Upper lobe of left lung (tissue), 6 donors: ENCODE results near the gene DPYD. TPM values are rescaled to one million over a fixed set of nuclear protein-coding genes. Genes with fewer than 3 reads are reported as not detected.

Source experiments
- ATAC-seq, 2 donors: fragments of 200-7000 bp; cut with Tn5 transposase; one replicate each; pipeline ENCODE4 v1.9.1; 2022; ENCODE audit warnings: mild to moderate bottlenecking in 2 of 2, moderate library complexity in 2 of 2; ENCODE audit not compliant: low FRiP score in 2 of 2
- DNase-seq, 2 donors: peaks; one replicate each; pipeline ENCODE4 v3.0.0-alpha.2; 2019 to 2020
- H3K27ac ChIP-seq, 4 donors: fragments of 200-600 bp; sonication (generic); one replicate each; pipeline ENCODE4 v1.5.1; 2016 to 2019
- H3K27me3 ChIP-seq, 4 donors: fragments of 200-600 bp; sonication (generic); one replicate each; pipeline ENCODE4 v1.5.1; 2017 to 2019
- H3K36me3 ChIP-seq, 4 donors: fragments of 200-600 bp; sonication (generic); one replicate each; pipeline ENCODE4 v1.5.1; 2016 to 2019
- H3K4me1 ChIP-seq, 4 donors: fragments of 200-600 bp; sonication (generic); one replicate each; pipeline ENCODE4 v1.5.1; 2018 to 2019
- H3K4me3 ChIP-seq, 4 donors: fragments of 200-600 bp; sonication (generic); one replicate each; pipeline ENCODE4 v1.5.1; 2017 to 2019; ENCODE audit warnings: mild to moderate bottlenecking in 2 of 4, moderate library complexity in 1 of 4
- H3K9me3 ChIP-seq, 4 donors: fragments of 200-600 bp; sonication (generic); one replicate each; pipeline ENCODE4 v1.5.1; 2018 to 2019
- EP300 ChIP-seq, 4 donors: sonication (generic); formaldehyde crosslinking; IDR thresholded peaks; one replicate each; pipeline ENCODE4 v1.5.1; 2017; ENCODE audit warnings: antibody characterized with exemption in 4 of 4, control low read depth in 2 of 4
- POLR2A ChIP-seq, 4 donors: fragments of 450-650 bp; IDR thresholded peaks; one replicate each; pipeline ENCODE4 v1.5.1; 2016 to 2017; ENCODE audit warnings: antibody characterized with exemption in 4 of 4, mild to moderate bottlenecking in 2 of 4
- POLR2AphosphoS5 ChIP-seq, 2 donors: sonication (generic); formaldehyde crosslinking; IDR thresholded peaks; one replicate each; pipeline ENCODE4 v1.5.1; 2017; ENCODE audit warnings: antibody characterized with exemption in 2 of 2
- WGBS, 2 donors: methylation state at CpG; one replicate each; pipeline ENCODE4 v1.1.5; 2017 to 2018; 5-methylcytosine and 5-hydroxymethylcytosine counted together
- total RNA-seq, 6 donors: library from RNA; depleted of rRNA in 4 of 6; stranded (reverse); fragments of >200 nt in 4 of 6; gene quantifications; one replicate each; pipeline versions ENCODE4 v1.1.0 to v1.2.1, GENCODE V29; 2016 to 2021
- TF ChIP-seq, protein P1 (sequence below), 6 experiments: fragments of 450-650 bp in 4 of 6; fragments of 200-600 bp in 2 of 6; sonication (generic) in 2 of 6; IDR thresholded peaks; one replicate each; pipeline ENCODE4 v1.5.1; 2016 to 2019; ENCODE audit warnings: antibody characterized with exemption in 6 of 6
- donor health status: DM: no; HTN: no; CAD: no; lungs with moderate emphysema.
- donor health status: DM: no; HTN: yes; CAD: no; lungs with severe emphysema.

The DPYD gene
- total RNA-seq, 6 donors from 2014 or later = 60.9 to 106 (median 79.7) TPM

DNA sequence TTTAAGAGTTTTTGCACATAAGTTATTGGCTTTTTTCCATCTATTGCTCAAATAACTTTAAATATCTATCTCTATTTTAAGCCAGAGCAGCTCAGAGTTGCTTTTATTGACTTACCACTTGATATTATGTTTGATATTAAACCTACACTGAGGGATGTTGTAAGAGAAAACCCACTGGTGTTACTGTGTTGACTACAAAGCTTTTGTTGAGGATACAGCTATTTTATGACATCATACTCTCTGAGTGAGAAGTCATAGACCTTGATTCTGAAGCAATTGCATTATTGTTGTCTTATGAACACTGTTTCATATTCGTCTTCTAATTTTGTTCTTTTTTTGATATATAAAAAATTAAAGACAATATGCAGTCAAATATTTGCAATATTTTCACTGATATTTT is 638.9 kb downstream of the DPYD start:
- no peak for DNase-seq
- Histone ChIP-seq H3K9me3 (peaks cover 0 to 3% (median 0%) of the 10 kb centered on the region in 4 donors), H3K36me3 (peaks cover 0 to 7% (median 0%) of the 10 kb centered on the region in 4 donors), H3K4me3 (no peak overlapping the region), H3K27ac (no peak overlapping the region), H3K4me1 (no peaks in the 10 kb centered on the region), H3K27me3 (no peaks in the 10 kb centered on the region)
- no peak for ATAC-seq
- WGBS, 2 donors = 77 to 86% methylated on average over 1 of the region's 1 CpG
- TF ChIP-seq, protein P1, sequence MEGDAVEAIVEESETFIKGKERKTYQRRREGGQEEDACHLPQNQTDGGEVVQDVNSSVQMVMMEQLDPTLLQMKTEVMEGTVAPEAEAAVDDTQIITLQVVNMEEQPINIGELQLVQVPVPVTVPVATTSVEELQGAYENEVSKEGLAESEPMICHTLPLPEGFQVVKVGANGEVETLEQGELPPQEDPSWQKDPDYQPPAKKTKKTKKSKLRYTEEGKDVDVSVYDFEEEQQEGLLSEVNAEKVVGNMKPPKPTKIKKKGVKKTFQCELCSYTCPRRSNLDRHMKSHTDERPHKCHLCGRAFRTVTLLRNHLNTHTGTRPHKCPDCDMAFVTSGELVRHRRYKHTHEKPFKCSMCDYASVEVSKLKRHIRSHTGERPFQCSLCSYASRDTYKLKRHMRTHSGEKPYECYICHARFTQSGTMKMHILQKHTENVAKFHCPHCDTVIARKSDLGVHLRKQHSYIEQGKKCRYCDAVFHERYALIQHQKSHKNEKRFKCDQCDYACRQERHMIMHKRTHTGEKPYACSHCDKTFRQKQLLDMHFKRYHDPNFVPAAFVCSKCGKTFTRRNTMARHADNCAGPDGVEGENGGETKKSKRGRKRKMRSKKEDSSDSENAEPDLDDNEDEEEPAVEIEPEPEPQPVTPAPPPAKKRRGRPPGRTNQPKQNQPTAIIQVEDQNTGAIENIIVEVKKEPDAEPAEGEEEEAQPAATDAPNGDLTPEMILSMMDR (IDR thresholded peaks at IDR 0.05) = no peak
- TF ChIP-seq POLR2A (IDR thresholded peaks at IDR 0.05) (no peak), POLR2AphosphoS5 (IDR thresholded peaks at IDR 0.05) (no peak), EP300 (IDR thresholded peaks at IDR 0.05) (no peak)

DNA sequence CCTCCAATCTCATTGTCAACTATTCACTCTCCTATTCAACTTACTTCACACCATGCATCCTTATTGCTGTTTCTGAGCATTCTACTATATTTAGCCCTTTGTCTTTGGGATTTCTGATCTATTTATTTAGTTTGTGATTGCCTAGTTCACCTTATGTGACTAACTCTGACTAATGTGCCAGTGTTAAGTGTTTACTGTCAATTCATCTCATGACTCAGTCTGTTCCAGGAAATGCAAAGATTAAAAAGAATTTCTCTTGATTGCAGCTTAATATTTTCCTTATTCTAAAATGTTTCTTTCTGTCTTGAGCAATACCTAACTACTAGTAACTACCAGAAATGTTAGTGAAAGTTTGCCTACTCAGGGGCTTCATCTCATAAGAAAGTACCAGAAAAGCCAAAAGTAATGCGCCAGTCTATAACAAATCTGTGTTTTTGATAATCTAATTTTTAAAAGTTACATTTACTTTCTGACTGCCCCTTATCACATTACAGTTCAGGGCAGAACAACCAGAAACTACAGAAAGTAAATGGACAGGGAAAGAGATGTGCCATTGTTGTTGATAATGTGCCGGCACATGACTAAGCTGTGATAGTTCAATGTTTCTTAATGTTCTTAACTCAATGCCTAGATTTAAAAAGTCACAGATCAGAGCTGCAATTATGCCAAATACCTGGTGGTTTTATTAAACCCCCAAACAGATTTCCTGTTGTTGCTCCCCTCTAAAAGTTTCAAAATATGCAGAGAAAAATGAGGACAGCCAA is 642.8 kb downstream of the DPYD start:
- ATAC-seq = peak in 1 of 2 donors; percentile 19
- Histone ChIP-seq H3K4me1 (no peaks in the 10 kb centered on the region), H3K9me3 (no peaks in the 10 kb centered on the region), H3K27ac (peak overlapping the region in 3 of 4 donors; percentile 31 to 67 (median 50)), H3K36me3 (peaks cover 0 to 7% (median 0%) of the 10 kb centered on the region in 4 donors), H3K27me3 (no peaks in the 10 kb centered on the region), H3K4me3 (no peak overlapping the region)
- 84 to 92% methylated on average over 2 of the region's 2 CpGs for WGBS, 2 donors
- TF ChIP-seq EP300 (IDR thresholded peaks at IDR 0.05) (peak in 1 of 4 donors; percentile 91), POLR2AphosphoS5 (IDR thresholded peaks at IDR 0.05) (peak in 1 of 2 donors; percentile 41), POLR2A (IDR thresholded peaks at IDR 0.05) (no peak)
- no peak for DNase-seq

DNA sequence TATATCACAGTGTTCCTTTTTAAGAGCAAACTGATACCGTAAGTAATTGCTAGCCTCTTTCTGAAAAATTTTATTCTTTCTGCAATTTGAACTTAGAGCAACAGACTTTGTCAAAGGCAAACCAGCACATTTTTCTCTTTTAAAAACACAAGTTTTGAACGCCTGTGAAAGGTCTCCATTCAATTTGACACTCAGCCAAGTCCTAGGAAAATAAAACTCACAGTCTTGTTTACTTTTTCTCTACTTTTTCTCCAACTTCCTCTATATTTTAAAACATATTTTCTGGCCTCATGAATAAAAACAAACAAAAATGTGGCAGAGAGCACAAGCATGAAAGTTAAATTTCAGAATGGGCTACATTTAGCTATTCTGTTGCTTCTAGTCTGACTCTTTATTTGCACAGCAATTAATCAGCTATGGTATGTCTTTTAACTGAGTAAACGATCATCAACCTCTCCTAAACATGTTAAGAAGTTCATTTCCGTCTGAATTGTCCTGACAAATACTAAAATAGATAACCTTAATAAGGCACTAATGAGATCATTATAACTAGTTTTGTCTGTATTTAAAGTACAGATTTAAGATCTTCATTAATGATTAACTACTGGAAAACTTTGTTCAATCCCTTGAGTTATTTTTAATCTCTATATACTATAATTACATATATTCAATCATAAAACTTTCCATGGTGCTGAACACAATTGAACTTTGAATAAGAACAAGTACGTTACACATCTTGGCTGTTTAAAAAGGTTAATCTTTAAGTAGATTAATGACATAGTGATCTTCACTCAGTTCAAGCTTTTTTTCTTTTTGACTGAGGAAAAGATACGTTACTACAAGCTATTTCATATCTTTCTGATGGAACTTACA is 648.7 kb downstream of the DPYD start:
- H3K4me1 ChIP-seq = peaks cover 0 to 14% (median 0%) of the 10 kb centered on the region in 4 donors
- DNase-seq = no peak
- H3K9me3 ChIP-seq = no peaks in the 10 kb centered on the region
- no peak overlapping the region for H3K4me3 ChIP-seq
- TF ChIP-seq, protein P1 (IDR thresholded peaks at IDR 0.05) = no peak
- TF ChIP-seq POLR2A (IDR thresholded peaks at IDR 0.05) (no peak), EP300 (IDR thresholded peaks at IDR 0.05) (no peak), POLR2AphosphoS5 (IDR thresholded peaks at IDR 0.05) (no peak)
- WGBS, 2 donors = 57 to 64% methylated on average over 6 of the region's 6 CpGs
- H3K36me3 ChIP-seq = no peaks in the 10 kb centered on the region
- ATAC-seq = no peak
- no peaks in the 10 kb centered on the region for H3K27me3 ChIP-seq
- H3K27ac ChIP-seq = no peak overlapping the region

DNA sequence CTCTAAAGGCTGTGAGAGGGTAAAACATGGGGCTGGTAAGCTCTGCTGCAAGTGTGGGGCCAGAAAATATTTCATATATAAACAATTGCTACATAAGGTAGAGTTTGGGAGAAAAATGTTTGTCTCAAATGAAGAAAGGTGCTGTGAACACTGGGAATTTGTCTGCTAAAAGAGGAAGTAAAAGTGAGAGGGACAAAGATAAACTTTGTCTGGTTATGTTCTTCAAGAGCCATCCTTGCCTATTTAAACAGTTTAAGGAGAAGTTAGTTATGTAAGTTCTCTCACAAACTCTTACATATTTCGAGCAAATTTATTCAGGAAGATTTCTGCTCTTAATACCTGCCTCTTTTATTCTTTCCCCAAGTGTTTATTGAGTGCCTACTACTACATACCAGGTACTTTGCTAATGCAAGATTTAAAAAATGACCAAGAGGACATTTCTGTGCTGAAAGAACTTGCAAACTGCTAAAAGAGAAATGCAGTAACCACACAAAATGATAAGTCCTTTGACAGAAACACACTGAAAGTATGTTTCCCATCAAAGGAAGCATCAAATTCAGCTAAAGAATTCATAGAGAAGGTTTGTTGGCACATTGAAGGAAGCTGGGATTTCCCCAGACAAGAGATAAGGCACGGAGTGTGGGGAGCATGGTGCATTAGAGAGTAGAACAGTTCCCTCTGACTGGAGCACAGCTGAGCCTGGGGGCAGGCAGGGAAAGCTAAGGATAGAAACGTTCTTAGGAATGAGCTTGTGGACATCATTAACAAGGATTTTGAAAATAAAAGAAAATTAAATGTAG is 650.1 kb downstream of the DPYD start:
- no peak for TF ChIP-seq EP300 (IDR thresholded peaks at IDR 0.05)
- TF ChIP-seq, protein P1 (IDR thresholded peaks at IDR 0.05) = no peak
- no peak for TF ChIP-seq POLR2AphosphoS5 (IDR thresholded peaks at IDR 0.05)
- TF ChIP-seq POLR2A (IDR thresholded peaks at IDR 0.05) = no peak
- DNase-seq (no peak), ATAC-seq (no peak)
- H3K36me3 ChIP-seq = no peaks in the 10 kb centered on the region
- no peak overlapping the region for H3K27ac ChIP-seq
- H3K27me3 ChIP-seq = no peaks in the 10 kb centered on the region
- H3K4me1 ChIP-seq = peaks cover 0 to 14% (median 0%) of the 10 kb centered on the region in 4 donors
- H3K9me3 ChIP-seq = no peaks in the 10 kb centered on the region
- no peak overlapping the region for H3K4me3 ChIP-seq
- 37 to 45% methylated on average over 3 of the region's 3 CpGs for WGBS, 2 donors
